GM20000 (cell line): ENCODE data around the gene OGDH.
"Not testable (repeated sequence)": the region's sequence is repeated elsewhere in the genome, so short reads cannot be mapped to it uniquely, and the experiment has no call there.

Experiments used
- DNase-seq: peaks from one replicate; pipeline ENCODE4 v3.0.0; 2012; ENCODE audit warnings: low spot score
- TF ChIP-seq, protein P1 (sequence below): IDR thresholded peaks from 2 replicates; pipeline ENCODE4 v1.5.1; 2012; ENCODE audit warnings: mild to moderate bottlenecking, control low read depth; ENCODE audit errors: extremely low read depth, missing control alignments

Gene OGDH

DNA sequence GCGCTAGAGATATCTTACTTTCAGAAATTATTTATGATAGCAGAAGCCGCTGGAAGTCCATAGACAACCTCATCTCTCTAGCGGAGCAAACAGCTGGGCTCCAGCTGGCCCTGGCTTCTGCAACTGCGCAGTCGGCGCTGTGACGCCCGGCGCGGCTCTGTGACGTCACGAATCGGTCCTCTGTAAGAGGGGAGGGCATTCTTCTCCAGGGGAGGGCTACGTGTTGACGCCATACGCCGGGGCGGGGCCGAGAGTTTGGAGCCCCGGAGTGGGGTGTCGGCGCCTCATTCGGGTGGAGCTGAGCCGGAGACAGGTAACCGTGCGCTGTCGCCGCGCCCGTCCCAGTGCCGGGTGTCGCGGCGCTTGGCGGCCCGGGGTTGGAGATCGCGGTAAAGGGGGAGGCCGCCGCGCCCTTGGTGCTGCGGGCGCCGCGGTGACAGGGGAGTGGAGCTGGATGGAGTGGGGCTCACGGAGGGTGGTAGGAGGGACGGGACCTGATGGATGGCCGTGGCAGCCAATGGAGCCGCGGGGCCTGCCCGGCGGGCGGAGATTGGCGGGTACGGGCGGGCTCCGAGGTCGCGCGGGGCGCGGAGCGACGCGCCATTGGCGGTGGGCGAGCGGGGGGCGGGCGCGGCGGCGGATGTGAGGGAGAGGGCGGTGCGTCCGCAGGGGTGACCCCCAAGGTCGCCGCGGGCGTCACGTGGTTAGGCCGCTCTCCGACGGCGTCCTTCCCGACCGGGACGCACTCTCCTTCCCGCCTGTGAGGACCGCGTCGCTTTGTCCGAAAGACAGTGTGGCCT is at the start of gene OGDH:
OGDH (plus strand) TSS at position 287 of the 800 bp plus-strand sequence. CDS start 17,717 bp downstream, outside the sequence.
- peak; percentile 99 for DNase-seq
- TF ChIP-seq, protein P1, sequence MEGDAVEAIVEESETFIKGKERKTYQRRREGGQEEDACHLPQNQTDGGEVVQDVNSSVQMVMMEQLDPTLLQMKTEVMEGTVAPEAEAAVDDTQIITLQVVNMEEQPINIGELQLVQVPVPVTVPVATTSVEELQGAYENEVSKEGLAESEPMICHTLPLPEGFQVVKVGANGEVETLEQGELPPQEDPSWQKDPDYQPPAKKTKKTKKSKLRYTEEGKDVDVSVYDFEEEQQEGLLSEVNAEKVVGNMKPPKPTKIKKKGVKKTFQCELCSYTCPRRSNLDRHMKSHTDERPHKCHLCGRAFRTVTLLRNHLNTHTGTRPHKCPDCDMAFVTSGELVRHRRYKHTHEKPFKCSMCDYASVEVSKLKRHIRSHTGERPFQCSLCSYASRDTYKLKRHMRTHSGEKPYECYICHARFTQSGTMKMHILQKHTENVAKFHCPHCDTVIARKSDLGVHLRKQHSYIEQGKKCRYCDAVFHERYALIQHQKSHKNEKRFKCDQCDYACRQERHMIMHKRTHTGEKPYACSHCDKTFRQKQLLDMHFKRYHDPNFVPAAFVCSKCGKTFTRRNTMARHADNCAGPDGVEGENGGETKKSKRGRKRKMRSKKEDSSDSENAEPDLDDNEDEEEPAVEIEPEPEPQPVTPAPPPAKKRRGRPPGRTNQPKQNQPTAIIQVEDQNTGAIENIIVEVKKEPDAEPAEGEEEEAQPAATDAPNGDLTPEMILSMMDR: no peak

DNA sequence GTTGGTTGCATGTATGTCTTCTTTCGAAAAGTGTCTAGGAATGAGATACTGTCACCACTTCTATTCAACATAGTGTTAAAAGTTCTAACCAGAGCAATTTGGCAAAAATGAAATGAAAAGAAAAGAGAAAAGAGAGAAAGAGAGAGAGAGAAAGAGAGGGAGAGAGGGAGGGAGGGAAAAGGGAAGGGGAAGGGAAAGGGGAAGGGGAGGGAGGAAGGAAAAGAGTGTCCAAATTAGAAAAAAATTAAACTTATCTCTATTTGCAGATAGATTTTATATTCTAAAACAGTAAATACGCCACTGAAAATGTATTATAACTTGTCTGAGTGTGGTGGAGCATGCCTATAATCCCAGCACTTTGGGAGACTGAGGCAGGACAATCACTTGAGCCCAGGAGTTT is 48.9 kb upstream of the OGDH start:
- no peak for DNase-seq
- TF ChIP-seq, protein P1: no peak

DNA sequence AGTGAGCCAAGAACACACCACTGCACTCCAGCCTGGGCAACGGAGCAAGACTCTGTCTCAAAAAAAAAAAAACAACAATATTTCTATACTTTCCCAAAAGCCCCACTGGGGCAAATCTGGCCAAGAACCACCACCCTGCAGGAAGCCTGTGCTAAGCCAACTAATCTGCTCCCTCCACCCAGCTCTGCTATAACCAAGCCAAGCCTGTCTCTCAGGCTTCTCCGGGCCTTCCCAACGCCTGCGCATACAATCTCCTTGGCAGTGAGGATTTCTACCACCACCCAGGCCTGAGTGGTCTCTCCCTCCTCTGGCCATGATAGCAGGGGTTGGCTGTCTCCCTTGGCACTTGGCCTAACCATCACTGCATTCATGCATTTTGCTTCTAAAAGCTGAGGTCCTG is 46.9 kb upstream of the OGDH start:
- TF ChIP-seq, protein P1: no peak
- no peak for DNase-seq

DNA sequence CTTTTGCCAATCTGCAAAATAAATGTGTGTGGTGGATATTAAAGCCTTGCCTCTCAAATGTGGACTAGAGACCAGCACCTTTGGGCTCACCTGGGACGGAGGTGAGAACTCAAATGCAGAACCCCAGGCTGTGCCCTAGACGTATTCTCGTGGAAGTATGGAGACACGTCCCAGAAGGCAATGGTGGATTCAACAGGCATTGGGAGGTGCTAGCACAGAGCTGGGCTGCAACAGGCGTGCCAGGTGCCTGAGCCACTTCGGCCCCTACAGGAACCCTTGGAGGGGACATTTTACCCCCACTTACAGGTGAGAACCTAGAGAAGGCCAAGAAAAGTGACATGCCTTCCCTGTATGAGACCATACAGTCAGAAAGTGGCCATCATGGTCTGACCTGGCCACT is 44.9 kb upstream of the OGDH start:
- DNase-seq: no peak
- TF ChIP-seq, protein P1: no peak

DNA sequence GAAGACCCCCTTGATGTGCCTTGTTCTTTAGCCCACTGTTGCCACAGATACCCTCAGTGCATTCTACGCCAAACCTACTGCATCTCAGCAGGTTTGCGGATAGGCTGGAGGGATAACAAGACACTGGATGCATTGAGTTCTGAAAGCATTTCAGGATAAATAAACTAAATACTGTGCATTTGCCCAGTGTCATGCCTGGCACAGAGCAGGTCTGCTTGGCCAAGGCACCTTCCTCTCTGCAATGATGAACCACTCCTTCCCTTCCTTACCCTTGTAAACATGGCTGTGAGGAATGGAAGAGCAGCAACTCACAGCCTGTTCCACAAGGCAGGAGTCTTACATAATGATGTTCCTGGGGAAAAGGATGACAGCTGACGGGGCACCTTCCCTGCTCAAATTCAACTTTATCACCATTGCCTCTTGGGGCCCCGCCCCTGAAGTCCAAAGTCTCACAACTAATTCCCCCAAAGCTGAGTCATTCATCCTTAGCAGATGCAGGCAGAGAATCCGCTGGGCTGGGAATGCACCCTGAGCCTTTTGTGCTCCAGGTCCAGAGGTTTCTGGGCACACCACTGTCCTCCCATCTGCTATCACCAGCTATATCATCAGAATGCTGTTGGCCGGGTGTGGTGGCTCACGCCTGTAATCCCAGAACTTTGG is 44.3 kb upstream of the OGDH start:
- TF ChIP-seq, protein P1: no peak
- no peak for DNase-seq

DNA sequence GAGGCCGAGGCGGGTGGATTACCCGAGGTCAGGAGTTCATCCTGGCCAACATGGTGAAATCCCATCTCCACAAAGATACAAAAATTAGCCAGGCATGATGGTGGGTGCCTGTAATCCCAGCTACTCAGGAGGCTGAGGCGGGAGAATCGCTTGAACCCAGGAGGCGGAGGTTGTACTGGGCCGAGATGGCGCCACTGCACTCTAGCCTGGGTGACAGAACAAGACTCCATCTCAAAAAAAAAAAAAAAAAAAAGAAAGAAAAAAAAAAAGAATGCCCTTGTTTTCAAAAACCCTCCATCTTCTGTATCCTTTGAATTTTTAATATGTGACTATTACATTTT is 43.8 kb upstream of the OGDH start:
- not testable (repeated sequence) for DNase-seq

DNA sequence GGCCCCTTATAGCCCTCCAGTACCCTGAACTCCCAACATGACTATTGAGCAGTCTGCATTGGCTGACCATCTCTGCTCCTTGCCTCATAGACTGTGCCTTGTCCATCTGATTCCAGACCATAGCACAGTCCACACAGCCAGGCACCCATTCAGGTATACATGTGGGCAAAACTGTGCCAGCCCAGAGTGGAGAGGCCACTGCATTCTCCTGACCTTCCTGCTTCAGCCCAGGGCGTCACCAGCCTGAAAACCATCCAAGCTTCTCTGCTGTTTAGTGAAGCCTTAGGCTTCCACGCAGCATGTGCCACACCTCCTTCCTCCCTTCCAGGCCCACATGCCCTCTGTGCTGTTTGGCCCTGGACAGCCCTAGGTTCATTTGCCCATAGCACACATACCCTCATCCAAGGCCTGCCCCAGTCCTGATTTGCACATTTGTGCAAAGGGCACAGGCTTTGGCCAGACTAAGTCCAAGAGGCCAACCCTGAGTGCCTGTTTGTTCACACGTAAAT is 43.2 kb upstream of the OGDH start:
- TF ChIP-seq, protein P1: no peak
- DNase-seq: no peak
